GM19035 (cell line): ENCODE results near the gene ARHGAP24.
A peak's percentile ranks its signal among the peaks of the same experiment; 100 is the strongest.
"Not testable (repeated sequence)": the region's sequence is repeated elsewhere in the genome, so short reads cannot be mapped to it uniquely, and the experiment has no call there.

Experiments used
- ATAC-seq: cut with Tn5 transposase; IDR thresholded peaks from one replicate; pipeline ENCODE4 v1.9.1; 2021; ENCODE audit not compliant: unreplicated experiment

ARHGAP24 gene

GRCh38 chr4:85994576-85994975 lies 519.6 kb downstream of the ARHGAP24 start:
- ATAC-seq = no peak

- ATAC-seq = no peak
These were observed 520.4 kb downstream of the ARHGAP24 start for GRCh38 chr4:85995361-85995760.

- no peak for ATAC-seq
These were observed 526.6 kb downstream of the ARHGAP24 start for GRCh38 chr4:86001591-86001990.

- no peak for ATAC-seq
These were observed 529.1 kb downstream of the ARHGAP24 start for GRCh38 chr4:86004030-86004429.

GRCh38 chr4:86006057-86006456 lies 531.1 kb downstream of the ARHGAP24 start:
- ATAC-seq = no peak

- ATAC-seq = no peak
These were observed 532.1 kb downstream of the ARHGAP24 start for GRCh38 chr4:86007042-86007441.

DNA sequence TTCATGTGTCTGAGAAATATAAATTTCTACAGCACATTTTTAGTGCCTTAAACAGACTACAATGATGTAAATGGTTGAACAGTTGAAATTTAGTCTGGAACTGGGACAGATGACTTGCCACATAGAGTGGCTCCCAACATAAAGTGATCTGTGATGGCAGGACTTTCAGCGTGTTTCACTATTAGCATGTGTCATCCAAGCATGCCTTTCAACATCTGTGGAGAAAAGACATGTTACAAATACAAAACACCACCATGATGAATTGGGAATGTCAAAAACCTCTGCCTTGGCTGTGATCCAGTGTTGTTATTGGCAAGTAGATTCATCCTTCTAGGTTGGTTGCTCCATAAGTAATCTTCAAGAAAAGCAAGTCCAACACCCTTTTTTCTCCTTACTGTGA lies 536.2 kb downstream of the ARHGAP24 start:
- ATAC-seq = no peak

DNA sequence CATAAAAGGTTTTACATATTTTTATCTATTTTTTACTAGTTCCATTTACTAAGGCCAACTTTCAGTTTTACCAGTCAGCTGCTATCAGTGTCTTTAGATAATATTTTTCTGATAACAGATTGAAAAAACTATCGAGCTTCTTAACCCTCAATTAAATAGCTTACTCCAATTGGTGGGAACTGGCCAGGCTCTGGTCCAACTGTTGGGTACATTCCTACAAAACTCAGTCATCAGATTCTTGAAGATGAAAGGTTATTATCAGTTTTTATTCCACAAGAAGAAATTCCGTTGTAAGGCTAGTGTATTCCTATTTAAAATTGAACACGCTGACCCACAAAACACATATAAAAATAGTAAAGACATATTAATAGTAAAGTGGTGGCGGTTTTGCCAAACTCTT lies 538.7 kb downstream of the ARHGAP24 start:
- no peak for ATAC-seq

DNA sequence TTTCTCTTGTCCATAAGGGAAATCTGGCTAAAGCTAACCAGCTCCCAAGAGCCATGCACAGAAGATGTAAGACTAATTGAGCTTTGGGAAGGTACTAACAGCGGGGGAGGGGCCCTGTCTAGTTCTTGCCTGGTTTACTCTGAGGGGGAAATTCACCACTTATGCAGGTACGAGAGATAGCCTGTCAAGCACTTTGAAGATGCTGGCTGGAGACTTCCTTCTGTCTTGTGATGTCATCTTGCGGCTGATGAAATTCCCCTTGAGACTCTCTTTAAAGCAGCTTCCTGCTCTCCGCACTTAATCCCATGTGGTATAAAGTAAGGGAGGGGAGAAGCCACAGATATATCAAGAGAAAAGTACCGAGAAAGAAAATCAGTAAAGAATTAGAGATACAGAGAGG lies 539.6 kb downstream of the ARHGAP24 start:
- peak; percentile 88 for ATAC-seq

- peak; percentile 17 for ATAC-seq
These were observed 540.7 kb downstream of the ARHGAP24 start for GRCh38 chr4:86015412-86016350.

DNA sequence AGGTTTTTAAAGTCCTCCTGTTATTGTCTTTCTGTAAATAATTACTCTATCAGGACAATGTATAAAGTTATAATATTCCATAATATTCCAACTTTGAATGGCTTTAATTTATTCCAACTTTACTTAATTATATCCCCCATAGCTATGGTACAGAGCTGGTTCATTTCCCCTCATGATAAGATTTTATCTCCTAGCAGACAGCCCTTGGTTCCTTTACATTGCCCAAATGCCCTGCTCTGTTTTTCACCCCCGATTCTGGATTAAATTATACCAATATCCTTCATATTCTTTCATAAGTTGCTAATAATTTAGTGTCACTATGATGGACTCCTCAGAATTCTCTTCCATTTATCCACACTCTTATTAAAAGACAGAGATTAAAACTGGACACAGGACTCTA lies 544.4 kb downstream of the ARHGAP24 start:
- ATAC-seq = no peak

DNA sequence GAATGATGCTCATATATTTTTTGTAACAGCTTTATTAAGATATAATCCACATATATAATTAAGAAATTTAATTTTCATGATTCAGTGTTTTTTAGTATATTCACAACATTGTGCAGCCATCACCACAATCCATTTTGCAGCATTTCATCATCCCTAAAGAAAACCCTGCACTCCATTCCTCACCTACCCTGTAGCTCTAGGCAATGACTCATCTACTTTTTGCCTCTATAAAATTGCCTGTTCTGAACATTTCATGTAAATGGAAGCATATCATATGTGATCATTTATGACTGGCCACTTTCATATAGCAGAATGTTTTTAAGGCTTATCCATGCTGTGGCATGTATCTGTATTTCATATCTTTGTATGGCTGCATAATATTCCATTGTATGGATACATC lies 545.0 kb downstream of the ARHGAP24 start:
- no peak for ATAC-seq

DNA sequence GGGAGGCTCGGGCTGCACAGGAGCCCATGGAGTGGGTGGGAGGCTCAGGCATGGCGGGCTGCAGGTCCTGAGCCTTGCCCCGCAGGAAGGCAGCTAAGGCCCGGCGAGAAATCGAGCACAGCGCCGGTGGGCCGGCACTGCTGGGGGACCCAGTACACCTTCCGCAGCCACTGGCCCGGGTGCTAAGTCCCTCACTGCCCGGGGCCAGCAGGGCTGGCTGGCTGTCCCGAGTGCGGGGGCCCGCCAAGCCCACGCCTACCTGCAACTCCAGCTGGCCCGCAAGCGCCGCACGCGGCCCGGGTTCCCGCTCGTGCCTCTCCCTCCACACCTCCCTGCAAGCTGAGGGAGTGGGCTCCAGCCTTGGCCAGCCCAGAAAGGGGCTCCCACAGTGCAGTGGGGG lies 546.7 kb downstream of the ARHGAP24 start:
- ATAC-seq = not testable (repeated sequence)

DNA sequence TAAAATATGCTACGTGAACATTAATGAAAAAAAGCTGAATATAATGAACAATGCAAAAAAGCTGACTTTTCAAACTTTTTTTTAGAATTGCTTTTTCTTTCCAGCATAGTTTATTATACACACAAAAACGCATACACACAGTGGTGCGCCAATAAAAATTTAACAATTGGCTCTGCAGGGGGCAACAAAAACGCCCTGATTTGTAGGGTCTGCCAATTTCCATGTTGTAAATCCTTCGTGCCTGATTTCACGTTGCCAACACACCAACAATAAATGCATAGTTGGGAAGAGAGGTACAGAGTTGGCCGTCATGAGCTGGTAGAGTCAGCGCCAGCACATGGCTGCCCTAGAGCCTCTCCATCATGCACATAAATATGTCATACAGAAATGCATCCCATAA lies 551.8 kb downstream of the ARHGAP24 start:
- ATAC-seq = no peak

- no peak for ATAC-seq
These were observed 557.0 kb downstream of the ARHGAP24 start for GRCh38 chr4:86031927-86032326.

GRCh38 chr4:86032476-86033022 lies 557.6 kb downstream of the ARHGAP24 start:
- ATAC-seq = no peak

DNA sequence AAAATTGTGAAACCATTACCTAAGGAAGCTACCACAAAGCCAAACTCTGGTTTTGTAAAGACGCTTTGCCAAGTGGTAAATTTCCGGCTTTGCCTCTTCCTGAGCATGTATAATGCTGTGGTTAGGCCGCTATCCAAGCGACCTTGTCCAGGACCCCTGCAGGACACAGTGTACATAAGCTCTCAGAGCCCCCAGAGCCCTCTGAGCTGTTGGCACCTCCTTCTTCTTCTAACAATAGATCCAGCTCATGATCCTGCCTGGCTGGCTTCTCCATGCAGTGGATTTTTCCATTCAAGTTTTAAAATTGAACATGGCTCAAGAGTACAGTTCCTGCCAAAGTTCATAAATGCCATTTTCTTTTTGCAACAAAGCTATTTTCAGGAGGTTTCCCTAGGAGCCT lies 558.2 kb downstream of the ARHGAP24 start:
- ATAC-seq = no peak

- ATAC-seq = no peak
These were observed 559.7 kb downstream of the ARHGAP24 start for GRCh38 chr4:86034616-86035015.

- no peak for ATAC-seq
These were observed 560.7 kb downstream of the ARHGAP24 start for GRCh38 chr4:86035688-86036087.

DNA sequence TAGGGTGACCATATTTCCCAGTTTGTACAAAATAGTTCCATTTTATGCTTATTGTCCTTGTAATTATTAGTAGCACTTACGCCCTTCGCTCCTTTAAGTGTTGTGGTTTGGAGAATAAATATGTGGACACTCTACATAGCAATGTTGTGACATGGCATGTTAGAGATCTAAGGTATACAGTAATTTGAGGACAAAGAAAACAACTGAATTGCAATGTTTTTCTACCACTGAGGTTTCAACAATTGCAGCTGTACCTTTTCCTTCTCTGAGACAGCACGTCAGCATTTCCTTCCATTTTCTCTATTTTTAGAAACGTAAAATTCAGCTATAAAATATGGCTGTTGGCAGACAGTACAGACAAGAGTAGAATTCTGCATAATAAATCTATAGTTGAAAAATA lies 561.8 kb downstream of the ARHGAP24 start:
- ATAC-seq = no peak

- ATAC-seq = no peak
These were observed 563.1 kb downstream of the ARHGAP24 start for GRCh38 chr4:86038037-86038436.

DNA sequence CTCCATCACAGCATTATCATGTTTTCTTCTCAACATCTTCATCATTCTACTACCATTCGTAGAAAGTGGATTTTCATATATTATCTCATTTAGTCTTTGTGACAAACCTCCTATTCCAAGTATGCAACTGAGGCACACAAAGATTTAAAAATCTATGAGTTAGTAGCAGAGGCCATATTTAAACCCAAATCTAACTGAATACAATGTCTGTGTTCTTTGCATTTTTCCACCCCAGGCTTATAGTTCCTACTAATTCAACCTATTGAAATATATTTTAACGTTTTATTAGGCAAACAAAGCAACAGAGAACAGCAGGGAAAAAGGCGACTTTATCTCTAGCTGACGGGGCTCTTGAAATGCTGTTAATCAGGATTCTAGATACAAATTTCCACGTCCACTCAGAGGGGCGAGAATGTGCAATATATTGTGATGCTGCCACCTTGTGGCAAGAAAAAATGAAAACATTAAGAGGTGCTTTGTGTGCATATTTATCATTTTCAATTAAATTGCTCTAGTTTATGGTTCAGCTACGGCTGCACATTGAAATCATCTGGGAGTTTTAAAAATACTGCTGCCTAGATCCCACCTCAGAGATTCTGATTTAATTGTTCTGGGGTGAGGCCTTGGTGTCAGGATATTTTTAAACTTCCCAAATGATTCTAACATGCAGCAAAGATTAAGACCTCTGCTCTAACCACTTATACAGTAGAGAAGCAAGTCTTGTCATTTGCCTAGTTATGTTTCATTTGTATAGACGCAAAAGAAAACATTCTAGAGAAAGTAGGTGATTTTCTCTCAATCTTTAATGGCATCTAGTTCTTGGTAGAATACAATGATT lies 569.0 kb downstream of the ARHGAP24 start:
- no peak for ATAC-seq
